LNCAP (cell line): ENCODE measurements around the gene CDH12.

Experiments
- CTCF ChIP-seq: fragments of 450-650 bp; IDR thresholded peaks from 2 replicates; pipeline ENCODE4 v1.5.1; 2017; ENCODE audit warnings: mild to moderate bottlenecking

CDH12 gene

DNA sequence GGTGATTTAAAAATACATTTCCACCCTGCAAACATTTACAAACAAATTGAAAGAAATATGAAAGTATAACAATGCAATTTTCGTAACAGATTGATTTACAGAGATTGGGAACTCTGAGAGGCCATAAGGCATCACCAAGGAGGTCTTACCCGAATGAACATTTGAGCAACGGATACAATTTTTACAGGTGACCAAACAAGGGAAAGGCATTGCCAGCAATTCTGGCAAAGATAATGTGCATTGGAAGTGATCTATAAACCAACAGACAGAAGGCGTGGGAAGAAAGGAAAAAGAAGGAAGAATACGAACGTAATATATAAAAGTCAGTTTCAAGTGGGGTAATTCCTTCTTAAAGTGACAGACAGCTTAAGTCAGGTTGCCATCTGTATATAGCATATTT lies 295.9 kb downstream of the CDH12 start:
- no peak for TF ChIP-seq CTCF

DNA sequence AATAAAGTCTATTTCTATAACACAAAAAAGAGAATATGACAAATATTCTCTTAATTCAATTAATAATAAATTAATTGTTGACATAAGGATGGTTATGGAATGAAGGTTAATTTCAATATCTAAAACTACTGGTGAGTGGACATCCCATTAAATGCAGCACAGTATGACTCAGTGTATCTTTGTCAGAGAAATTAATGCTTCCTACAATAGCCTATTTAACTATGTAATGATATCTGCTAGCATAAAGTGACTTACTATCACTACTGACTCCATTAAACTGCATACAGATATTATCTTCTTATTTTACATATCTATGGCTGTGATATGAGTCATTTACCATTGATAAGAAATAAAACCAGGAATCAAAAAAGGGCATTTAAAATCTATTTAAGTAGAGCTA lies 298.7 kb downstream of the CDH12 start:
- no peak for TF ChIP-seq CTCF

GRCh38 chr5:22549876-22550671 lies 303.1 kb downstream of the CDH12 start:
- no peak for TF ChIP-seq CTCF

DNA sequence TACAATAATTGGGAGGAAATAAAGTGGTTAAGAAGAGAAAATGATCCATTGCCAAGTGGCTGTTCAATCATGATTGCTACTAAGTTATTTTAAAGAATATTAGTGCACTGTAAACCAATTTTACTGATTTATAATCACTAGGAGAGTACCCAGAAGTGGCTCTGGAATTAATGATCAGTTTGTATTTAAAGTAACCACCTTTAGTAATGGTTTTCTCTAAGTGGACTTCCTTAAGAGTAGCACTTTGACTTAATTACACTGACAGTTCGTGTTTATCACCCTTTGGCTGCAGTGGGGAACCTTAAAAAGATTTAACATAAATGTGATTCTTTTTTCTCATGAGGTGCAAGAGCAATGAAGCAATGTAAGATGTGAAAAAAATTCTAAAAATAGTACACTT lies 310.8 kb downstream of the CDH12 start:
- TF ChIP-seq CTCF: no peak

DNA sequence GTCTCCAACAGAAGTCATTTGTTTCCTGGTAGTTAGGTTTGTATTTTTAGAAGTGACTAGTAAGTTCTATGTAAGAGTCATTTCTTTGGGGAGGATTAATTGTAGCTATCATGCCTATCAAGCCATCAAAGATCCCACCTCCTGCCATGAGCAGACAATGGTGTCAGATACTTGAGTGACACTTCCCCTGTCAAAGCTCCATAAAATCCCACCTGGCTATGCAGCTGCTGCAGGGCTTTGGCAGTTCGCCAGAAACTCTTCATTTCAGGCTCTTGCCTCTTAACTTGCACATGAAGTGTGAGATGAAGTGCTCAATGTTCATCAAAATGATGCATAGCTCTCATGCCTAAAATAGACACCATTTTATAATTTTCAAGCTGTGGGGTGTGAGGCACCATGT lies 312.1 kb downstream of the CDH12 start:
- no peak for TF ChIP-seq CTCF

- no peak for TF ChIP-seq CTCF
These were observed 313.4 kb downstream of the CDH12 start for GRCh38 chr5:22539762-22540161.

DNA sequence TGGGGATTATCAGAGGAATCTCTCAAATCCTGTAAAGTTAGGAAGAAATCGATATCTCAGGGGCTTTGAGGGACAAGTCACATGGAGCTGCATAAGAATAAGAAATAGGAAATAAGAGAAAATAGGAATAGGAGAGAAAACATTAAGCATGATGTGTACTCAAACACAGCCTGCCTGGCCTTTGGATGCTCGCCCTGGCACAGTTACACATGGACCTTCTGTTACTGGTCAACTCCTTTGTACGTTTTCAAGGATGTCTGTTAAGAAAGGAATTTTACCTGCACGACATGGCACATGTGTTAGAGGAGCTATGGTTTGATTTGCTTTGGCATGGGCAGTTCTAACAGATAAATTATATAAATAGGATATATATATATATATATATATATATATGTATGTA lies 321.2 kb downstream of the CDH12 start:
- no peak for TF ChIP-seq CTCF

GRCh38 chr5:22521521-22521920 lies 331.6 kb downstream of the CDH12 start:
- TF ChIP-seq CTCF: no peak
